HG03565 (cell line): ENCODE data around the gene REST.
"Not testable (repeated sequence)": the region's sequence is repeated elsewhere in the genome, so short reads cannot be mapped to it uniquely, and the experiment has no call there.

Experiments used
- ATAC-seq: cut with Tn5 transposase; IDR thresholded peaks from one replicate; pipeline ENCODE4 v1.9.1; 2021; ENCODE audit warnings: mild to moderate bottlenecking, moderate library complexity; ENCODE audit not compliant: unreplicated experiment

REST gene

DNA sequence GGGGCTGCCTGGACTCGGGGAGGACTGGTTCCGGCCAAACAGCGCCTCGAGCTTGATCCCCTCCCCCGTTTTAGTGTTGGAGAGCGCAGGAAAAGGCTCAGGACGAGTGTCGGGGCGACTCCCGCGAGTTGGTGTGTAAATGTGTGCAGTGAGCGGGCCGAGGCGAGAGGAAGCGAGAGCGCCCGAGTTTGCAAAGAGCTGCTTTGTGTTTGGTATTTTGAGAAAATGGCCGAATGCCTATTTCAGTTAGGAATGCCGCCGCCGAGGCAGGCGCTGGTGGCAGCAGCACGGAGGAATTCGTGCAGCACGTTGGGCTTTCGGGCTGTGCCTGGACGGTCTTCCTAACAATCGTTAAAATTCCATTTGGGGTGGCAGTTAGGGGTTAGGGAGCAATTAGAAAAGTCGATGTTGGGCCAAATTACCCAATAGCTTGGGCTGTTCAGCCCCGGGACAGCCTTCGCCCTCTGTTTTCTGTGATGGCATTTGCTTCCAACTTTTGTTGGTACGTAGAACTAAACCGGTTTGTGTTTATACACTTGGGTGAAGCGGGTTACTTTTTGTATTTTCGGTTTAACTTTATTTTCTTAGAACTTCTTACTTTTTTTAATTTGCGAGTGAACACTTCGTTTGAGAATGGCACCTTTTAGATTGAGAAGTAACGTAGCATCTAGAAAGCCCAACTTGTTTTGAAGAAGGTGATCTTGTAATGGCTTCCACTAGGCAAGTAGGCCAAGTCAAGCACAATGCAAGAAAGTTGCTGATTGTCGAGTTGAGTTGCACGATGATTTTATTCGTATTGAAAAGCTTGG lies 1.6 kb downstream of the REST start:
- ATAC-seq, result peak; percentile 18

- no peak for ATAC-seq
Observed at GRCh38 chr4:56910172-56910967, 2.7 kb downstream of the REST start.

DNA sequence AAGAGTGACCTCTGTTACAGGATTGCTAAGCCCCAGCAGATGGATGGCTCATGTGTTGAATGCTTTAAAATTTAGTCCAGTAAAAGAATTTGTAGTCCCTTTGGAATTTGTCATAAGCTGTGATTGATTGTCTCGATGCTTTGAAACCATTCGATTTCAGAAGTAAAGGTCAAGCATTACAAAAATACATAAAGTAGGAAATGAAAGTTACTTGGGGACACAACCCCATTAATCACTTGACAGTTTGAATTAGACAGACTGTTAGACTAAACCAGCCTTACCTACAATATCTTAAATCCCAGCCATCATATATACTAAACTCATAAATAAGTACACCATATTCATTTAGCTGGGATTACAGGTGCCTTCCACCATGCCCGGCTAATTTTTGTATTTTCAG lies 6.6 kb downstream of the REST start:
- ATAC-seq, result no peak

DNA sequence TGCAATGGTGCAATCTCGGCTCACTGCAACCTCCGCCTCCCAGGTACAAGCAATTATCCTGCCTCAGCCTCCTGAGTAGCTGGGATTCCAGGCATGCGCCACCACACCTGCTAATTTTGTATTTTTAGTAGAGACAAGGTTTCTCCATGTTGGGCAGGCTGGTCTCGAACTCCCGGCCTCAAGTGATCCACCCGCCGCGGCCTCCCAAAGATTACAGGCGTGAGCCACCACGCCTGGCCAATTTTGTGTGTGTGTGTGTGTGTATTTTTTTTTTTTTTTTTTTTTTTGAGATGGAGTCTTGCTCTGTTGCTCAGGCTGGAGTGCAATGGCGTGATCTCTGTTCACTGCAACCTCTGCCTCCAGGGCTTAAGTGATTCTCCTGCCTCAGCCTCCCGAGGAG lies 7.3 kb downstream of the REST start:
- not testable (repeated sequence) for ATAC-seq

DNA sequence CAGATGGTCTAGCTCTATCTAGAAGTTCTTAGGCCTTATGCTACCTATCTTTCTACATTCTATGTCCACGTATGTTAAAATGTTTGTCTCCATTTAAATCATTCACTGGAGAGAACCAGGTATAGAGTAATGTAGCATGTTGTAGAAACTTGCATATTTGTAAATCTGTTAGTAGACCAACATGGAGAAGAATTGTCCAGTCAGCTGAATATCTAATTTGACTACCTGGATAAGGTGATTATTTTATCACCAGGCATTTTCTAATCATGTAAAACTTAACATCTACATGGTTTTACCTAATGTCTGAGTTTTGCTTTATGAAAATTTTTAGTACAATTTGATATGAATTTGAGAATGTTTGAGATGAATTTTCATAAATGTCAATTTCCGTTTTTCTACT lies 19.5 kb downstream of the REST start:
- ATAC-seq, result no peak

DNA sequence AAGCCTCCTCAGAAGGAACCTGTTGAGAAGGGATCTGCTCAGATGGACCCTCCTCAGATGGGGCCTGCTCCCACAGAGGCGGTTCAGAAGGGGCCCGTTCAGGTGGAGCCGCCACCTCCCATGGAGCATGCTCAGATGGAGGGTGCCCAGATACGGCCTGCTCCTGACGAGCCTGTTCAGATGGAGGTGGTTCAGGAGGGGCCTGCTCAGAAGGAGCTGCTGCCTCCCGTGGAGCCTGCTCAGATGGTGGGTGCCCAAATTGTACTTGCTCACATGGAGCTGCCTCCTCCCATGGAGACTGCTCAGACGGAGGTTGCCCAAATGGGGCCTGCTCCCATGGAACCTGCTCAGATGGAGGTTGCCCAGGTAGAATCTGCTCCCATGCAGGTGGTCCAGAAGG lies 22.9 kb downstream of the REST start:
- ATAC-seq, result no peak

- no peak for ATAC-seq
Observed at GRCh38 chr4:56931924-56932323, 24.2 kb downstream of the REST start.

- no peak for ATAC-seq
Observed at GRCh38 chr4:56937262-56937661, 29.6 kb downstream of the REST start.

DNA sequence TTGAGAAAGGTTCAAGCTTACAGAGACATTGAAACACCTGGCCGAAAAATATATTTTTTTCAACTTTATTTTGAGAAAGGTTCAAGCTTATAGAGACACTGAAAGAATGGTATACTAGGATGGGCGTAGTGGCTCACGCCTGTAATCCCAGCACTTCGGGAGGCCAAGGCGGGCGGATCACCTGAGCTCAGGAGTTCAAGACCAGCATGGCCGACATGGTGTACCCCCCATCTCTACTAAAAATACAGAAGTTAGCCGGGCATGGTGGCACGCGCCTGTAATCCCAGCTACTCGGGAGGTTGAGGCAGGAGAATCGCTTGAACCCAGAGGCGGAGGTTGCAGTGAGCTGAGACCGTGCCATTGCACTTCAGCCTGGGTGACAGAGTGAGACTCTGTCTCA lies 32.1 kb downstream of the REST start:
- not testable (repeated sequence) for ATAC-seq

DNA sequence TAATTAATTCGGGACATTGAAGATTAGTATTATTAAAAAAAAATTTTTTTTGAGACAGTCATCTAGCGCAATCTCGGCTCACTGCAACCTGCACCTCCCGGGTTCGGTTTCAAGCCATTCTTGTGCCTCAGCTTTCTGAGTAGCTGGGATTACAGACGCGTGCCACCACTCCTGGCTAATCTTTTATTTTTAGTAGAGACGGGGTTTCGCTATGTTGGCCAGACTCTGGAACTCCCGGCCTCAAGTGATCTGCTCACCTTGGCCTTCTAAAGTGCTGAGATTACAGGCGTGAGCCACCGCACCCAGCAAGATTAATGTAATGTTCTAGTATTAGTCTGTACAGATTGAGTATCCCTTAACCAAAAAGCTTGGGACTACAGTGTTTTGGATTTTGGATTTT lies 32.7 kb downstream of the REST start:
- no peak for ATAC-seq

DNA sequence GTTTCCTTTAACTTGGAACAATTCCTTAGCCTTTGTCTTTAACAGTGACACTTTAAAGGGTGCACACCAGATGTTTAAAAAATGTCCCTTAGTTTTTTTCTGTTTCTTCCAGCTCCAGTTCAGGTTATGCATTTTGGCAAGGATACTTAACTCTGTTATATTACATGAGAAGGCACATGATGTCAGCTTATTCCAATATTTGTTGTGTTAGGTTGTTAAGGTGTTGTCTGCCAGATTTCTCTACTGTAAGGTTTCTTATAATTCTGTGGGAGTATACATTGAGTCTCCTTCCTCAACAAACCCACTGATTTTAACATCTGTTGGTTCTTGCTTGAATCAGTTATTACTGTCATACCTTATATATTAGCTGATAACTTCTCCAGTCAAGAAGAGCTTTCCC lies 33.3 kb downstream of the REST start:
- no peak for ATAC-seq

- ATAC-seq, result no peak
Observed at GRCh38 chr4:56941403-56941802, 33.7 kb downstream of the REST start.

DNA sequence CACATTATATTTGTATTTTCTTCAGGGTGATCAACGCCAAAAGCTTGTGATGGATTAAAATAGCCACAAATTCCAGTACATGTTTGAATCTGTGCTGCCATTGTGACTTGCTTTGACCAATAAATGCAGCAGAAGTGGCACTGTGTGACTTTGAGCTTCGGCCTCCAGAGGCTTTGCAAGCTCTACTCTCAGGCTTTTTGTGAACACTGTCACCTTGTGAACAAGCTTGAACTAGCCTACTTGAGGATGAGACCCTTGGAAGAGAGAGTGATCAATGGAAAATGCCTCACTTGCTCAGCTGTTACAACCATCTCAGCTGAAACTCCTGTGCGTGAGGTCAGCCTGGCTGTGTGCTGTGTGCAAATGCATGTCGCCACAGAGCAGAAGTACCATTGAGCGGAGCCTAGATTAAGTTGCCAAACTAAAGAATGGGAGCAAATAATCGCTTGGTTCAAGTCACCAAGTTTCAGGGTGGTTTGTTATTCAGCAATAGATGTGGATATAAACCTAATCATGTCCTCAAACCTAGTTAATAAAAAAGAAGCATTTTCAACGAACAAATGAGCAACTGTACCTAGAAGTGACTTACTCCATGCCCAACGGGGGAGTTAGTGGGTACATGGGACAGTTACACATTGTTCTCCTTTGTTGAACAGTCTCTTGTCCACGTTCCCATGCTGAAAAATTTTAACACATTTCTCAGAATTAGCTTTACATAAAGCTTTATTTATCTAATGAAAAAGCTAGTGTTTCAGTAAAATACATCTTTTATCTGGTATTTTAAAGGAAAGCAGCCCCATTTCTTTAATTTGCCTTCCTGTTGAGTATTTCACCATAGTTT lies 46.2 kb downstream of the REST start:
- ATAC-seq, result no peak

- ATAC-seq, result no peak
Observed at GRCh38 chr4:56958111-56958517, 50.4 kb downstream of the REST start.

DNA sequence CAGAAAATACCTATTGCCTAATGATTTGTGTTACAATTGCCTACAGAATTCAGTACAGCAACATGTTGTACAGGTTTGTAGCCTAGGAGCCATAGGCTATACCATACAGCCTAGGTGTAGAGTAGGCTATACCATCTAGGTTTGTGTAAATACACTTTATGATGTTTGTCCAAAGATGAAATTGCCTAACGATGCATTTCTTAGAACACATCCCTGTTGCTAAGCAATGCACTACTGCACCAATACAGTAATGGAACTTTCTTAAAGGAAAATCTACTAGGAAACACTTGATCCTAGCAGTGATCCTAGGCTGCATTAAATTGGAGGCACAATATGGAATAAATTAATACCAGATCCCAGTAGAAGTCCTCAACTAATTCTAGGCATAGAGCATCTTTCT lies 51.4 kb downstream of the REST start:
- no peak for ATAC-seq

- no peak for ATAC-seq
Observed at GRCh38 chr4:56961107-56961500, 53.4 kb downstream of the REST start.

GRCh38 chr4:56971383-56971782 lies 63.7 kb downstream of the REST start:
- ATAC-seq, result no peak

GRCh38 chr4:56972389-56972788 lies 64.7 kb downstream of the REST start:
- no peak for ATAC-seq

GRCh38 chr4:56972809-56973208 lies 65.1 kb downstream of the REST start:
- no peak for ATAC-seq

GRCh38 chr4:56973336-56973735 lies 65.6 kb downstream of the REST start:
- no peak for ATAC-seq

GRCh38 chr4:56976283-56976836 lies 68.7 kb downstream of the REST start:
- no peak for ATAC-seq
